HCT116 (cell line): ENCODE data around the gene RRAGD.

Experiments used
- CTCF ChIP-seq, 3 experiments: fragments of 200-600 bp in 1 of 3; sonication (generic) in 1 of 3; IDR thresholded peaks in 2 of 3; conservative IDR thresholded peaks in 1 of 3; 2 replicates each; pipeline ENCODE4 v1.5.1; 2012 to 2017; ENCODE audit warnings: low read depth in 2 of 3, low read length in 2 of 3, antibody characterized with exemption in 1 of 3, borderline replicate concordance in 1 of 3, control low read depth in 1 of 3, mild to moderate bottlenecking in 1 of 3, mixed read lengths in 1 of 3, mixed run types in 1 of 3, moderate library complexity in 1 of 3; ENCODE audit not compliant: insufficient read depth in 1 of 3
- EZH2phosphoT487 ChIP-seq: fragments of 200-600 bp; IDR thresholded peaks from 2 replicates; pipeline ENCODE4 v1.6.1; 2018; ENCODE audit warnings: antibody characterized with exemption, borderline replicate concordance
- MAX ChIP-seq: IDR thresholded peaks from 2 replicates; pipeline ENCODE4 v1.6.1; 2012
- POLR2A ChIP-seq: IDR thresholded peaks from 2 replicates; pipeline ENCODE4 v1.7.0; 2011; ENCODE audit warnings: borderline replicate concordance; ENCODE audit not compliant: insufficient read depth, insufficient read length; ENCODE audit errors: extremely low read depth
- POLR2AphosphoS5 ChIP-seq: IDR thresholded peaks from 2 replicates; pipeline ENCODE4 v1.6.1; 2011; ENCODE audit warnings: mild to moderate bottlenecking, low read depth, low read length, moderate library complexity
- SRF ChIP-seq: IDR thresholded peaks from 2 replicates; pipeline ENCODE4 v1.6.1; 2012; ENCODE audit warnings: low read depth
- YY1 ChIP-seq: IDR thresholded peaks from 2 replicates; pipeline ENCODE4 v1.6.1; 2011; ENCODE audit warnings: low read length, low read depth, moderate library complexity, mild to moderate bottlenecking; ENCODE audit not compliant: insufficient replicate concordance; ENCODE audit errors: extremely low read depth
- ZNF274 ChIP-seq: fragments of 200-500 bp; sonication (Bioruptor generic); IDR thresholded peaks from 2 replicates; pipeline ENCODE4 v1.6.1; 2014; ENCODE audit warnings: mild to moderate bottlenecking, low read depth, low read length, inconsistent platforms

- TF ChIP-seq POLR2AphosphoS5 (no peak), POLR2A (no peak), CTCF (IDR thresholded peaks at IDR 0.05 in 2 of 3, conservative IDR thresholded peaks at IDR 0.05 in 1 of 3; ENCODE audit: borderline replicate concordance in 1 of 3, insufficient read depth in 1 of 3, low read depth in 2 of 3, low read length in 2 of 3) (no peak), MAX (no peak), SRF (no peak), YY1 (no peak), EZH2phosphoT487 (no peak), ZNF274 (no peak)
Measured at GRCh38 chr6:89361171-89361570, 50.9 kb downstream of the RRAGD start.
